SIG-M5 treated with dmso at 0.1 percent for 504 hours (cell line): ENCODE data around the gene RNF151.
A peak's percentile ranks its signal among the peaks of the same experiment; 100 is the strongest.

Experiments used
- DNase-seq: peaks from one replicate; lab custom pipeline; 2025; ENCODE audit not compliant: unreplicated experiment; lab: John Stamatoyannopoulos, UW

RNF151 gene

DNA sequence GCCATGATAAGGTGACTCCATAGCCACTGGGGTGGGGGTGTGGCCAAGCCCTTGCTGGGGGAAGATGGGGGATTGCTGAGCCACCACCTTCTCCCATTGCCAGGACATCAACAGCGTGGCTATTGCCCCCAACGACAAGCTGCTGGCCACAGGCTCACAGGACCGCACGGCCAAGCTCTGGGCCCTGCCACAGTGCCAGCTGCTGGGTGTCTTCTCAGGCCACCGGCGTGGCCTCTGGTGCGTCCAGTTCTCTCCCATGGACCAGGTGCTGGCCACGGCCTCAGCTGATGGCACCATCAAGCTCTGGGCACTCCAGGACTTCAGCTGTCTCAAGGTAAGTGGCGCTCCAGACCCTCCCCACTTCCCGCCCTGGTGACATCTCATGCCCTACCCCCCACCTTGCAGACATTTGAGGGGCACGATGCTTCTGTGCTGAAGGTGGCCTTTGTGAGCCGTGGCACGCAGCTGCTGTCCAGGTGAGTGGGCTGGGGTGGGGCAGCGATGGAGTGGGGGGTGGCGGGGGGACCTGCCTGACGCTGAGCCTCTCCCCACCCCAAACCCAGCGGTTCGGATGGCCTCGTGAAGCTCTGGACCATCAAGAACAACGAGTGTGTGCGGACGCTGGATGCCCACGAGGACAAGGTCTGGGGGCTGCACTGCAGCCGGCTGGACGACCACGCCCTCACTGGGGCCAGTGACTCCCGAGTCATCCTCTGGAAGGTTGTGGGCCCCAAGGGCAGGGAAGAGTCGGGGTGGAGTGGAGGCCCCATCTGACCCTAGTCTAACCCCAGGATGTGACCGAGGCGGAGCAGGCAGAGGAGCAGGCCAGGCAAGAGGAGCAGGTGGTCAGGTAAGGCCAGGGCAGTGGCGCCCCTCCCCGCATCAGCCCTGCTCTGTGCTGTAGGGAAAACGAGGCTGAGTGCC, 10.6 kb downstream of the RNF151 start:
- DNase-seq, result no peak

DNA sequence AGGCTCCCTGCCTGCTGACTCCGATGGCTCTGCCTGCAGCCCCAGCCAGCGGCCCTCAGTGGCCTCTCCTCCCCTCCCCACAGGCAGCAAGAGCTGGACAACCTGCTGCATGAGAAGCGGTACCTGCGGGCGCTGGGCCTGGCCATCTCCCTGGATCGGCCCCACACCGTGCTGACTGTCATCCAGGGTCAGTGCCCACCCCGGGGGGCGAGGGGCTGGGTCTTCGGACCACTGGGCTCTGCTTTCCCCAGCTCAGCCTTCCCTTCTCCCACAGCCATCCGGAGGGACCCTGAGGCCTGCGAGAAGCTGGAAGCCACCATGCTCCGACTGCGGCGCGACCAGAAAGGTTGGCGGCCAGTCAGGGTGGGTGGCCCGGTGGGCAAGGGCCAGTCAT, 11.2 kb downstream of the RNF151 start:
- DNase-seq, result no peak

DNA sequence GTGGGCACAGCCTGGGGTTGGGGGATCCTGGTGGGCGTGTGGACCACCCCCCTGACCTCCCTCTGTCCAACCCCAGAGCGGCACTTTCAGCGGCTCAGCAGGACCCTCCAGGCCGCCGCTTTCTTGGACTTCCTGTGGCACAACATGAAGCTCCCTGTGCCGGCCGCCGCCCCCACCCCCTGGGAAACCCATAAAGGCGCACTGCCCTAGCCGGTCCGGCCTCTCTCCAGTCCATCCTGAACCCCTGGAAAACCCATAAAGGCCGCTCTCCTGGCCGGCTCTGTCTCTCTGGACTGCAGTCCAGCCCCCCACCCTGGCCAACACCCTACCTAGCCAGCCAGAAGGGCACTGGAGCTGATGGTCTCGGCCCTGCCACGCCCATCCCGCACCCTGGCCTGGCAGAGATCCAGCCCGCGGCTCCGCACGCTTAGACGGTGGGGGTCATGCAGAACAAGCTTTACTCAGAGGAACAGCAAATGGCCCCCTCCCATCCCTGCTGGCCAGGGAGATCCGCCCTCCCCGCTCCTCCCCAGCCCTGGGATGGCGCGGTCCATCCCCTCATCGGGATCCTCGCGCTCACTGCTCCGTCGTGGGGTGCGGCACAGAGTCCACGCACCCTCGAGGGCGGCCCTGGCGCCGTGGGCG, 11.9 kb downstream of the RNF151 start:
- DNase-seq, result no peak

DNA sequence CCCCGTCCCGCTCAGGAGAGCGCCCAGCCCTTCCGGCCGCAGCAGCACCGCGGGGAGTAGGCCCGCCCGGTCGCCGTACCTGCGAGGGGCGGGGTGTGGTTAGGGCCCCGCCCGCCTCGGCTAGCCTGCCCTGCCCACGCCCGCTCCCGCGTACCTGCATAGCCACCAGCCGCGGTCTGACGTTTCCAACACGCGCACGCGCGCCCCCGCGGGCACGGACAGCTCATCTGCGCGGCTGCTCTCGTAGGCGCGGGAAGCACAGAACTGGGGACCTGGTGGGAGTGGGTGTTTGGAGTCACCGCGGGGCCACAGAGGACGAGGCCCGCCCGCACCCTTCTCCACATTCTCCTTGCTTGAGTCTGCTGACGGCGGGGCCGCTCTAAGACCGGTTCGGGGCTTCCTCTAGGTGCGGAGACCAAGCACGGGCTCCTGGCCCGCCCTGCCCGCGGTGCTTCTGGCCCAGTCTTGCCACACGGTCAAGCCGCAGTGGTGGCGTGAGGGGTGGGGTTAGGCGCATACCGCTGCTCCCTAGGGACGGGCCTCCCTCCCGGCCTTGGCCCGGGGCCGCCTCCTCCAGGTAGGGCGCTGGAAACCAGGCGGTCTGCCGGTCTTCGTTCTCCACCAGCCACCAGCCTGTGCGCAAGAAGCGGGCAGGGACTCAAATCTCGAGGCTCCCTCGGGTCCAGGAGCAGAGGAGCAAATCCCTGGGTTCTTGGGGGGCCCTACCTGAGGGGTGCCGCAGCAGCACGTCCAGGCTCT, 12.8 kb downstream of the RNF151 start:
- DNase-seq, result no peak

DNA sequence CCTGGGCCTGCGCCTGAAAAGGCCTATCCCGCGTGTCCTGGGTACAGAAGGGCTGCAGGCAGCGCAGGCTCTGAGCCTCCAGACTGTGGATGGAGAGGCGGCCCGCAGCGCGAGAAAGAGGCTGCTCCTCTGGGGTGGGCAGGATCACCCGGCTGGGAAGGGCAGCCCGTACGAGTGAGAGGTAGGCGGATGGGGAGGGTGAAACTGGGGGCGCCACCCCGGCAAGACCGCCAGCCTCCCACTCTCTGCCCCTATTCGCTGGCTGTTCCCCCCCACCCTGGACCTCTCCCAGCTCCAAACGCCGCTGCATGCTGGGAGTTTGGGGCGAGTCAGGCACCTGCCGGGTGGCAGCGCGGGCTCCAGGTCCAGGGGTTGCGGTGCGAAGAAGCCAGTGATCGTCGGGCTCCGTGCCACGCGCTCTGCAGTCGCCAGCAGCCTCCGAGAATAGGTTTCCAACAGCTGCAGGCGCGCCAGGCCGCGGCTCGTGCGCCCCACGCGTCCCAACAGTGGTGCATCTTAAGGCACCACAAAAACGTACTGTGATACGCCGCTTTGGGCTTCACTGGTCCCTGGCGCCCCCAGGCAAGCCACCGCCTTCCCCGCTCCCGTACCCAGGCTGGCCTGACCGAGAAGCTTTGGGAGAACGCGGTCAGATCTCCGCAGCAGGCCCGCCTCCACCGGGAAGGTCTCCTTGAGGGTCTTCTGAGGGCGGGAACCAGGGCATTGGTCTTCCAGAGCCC, 13.5 kb downstream of the RNF151 start:
- no peak for DNase-seq

DNA sequence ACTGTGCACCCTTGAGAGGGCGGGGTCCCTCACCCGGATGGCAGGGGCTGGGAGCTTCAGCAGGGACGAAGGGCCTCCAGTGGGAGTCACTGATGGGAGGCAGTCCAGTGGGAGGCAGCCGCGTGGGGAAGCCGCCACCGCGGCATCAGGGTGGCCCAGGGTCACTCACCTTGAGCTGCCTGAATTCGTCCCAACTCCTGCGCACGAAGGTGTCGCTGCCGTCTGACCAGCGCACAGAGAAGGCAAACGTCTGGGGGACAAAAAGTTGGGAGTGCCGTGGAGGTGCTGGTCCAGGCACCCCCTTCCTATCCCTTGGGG, 14.1 kb downstream of the RNF151 start:
- DNase-seq, result no peak

DNA sequence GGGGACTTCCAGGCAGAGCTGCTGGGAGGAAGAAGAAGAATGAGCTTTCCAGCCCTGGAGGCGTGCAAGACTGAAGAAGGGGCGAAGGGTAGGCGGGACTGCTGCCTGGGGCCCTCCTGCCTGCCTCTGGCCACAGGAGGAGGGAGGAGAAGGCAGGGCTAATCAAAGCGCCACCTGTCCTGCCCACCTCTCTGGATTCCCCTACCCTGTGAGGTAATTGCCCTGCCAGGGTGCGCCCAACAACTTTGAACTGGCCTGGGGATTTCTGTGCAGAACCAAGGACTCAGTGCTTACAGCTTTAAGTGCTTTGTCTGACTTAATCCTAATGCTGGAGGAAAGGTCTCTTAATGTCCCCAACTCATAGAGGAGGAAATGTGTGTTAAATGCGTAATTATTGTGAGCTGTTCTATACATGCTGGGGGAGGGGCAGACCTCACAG, 14.8 kb downstream of the RNF151 start, which contains the start of gene NOXO1:
Gene NOXO1 (minus strand): TSS at position 72 of the 439 bp plus-strand sequence. CDS start 290 bp downstream, outside the sequence.
- DNase-seq, result no peak

DNA sequence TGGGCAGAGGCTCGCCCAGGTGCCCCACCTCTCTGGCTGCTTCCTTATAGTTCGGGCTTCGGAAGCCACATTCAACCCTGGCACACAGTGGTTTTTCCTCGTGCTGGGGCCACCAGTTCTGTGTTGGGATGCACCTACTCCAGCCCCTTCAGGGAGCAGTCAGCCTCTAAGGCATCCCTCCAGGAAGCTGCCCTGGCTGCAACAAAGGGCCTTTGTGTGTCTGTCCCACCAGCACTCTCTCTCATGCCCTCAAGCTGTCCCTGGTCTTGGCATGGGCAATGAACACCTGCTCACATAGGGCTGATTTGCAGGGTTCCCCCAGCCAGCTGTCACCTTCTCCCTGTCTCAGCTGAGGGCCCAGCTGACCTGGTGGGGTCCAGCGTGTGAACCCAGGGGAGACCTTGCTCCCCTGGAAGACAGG, 15.4 kb downstream of the RNF151 start:
- DNase-seq, result no peak

DNA sequence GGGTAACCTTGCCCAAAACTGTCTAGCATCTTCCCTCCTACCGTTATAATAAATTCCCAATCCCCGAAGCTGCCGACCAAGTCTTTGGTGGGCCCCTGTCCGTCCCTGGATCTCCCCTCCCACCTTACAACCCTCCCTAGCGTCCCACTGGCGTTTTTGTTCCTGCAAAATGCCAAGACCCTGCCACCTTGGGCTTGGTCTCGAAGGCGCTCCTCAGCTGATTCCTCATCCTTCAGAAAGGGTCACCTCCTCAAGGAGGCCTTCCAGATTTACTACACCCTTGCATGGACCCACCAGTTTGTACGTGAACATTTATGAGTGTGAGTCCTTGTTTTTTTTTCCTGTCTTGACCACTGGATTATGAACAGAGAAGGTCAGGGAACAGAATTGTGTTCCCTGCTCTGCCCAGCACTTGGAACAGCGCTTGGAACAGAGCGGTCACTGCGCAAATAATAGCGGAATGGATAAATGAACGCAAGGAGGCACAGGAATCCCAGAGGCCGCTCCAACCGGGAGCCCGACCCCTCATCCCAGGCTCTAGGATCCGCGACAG, 16.4 kb downstream of the RNF151 start:
- DNase-seq, result no peak

DNA sequence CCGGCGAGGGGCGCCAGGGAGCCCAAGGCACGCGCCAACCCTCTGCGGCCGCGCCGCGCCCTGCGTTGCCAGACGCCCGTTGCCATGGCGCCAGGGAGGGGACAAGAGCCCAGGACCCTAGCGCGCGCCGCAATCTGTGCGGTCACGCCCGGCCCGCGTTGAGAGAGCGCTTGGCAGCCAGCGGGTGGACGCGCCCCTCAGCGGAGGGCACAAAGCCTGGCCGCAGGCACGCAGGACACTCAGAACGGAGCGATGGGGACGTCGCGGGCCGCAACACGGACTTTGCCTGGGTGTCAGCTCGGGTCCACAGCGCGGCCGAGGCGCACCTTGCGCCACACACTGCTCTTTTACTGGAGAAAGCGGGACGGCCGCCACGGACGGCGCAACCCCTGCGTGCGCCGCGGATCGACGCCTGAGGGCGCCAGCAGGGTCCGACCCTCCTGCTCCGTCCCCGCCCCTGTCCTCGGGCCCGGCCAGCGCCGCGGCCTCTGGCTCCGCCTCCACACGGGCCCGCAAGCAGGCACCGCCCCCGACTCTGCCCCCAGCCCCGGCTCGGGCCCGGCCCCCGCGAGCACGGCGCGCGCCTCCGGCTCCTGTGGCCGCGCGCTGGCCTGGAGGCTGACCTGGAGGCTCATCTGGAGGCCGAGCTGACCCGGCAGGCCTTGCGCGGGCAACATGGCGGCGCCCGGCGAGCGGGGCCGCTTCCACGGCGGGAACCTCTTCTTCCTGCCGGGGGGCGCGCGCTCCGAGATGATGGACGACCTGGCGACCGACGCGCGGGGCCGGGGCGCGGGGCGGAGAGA, 17.1 kb downstream of the RNF151 start, which contains the start of gene GFER:
Gene GFER (plus strand): TSS at position 650 of the 803 bp plus-strand sequence. CDS start 26 bp downstream, at position 676.
- peak; percentile 71 for DNase-seq

DNA sequence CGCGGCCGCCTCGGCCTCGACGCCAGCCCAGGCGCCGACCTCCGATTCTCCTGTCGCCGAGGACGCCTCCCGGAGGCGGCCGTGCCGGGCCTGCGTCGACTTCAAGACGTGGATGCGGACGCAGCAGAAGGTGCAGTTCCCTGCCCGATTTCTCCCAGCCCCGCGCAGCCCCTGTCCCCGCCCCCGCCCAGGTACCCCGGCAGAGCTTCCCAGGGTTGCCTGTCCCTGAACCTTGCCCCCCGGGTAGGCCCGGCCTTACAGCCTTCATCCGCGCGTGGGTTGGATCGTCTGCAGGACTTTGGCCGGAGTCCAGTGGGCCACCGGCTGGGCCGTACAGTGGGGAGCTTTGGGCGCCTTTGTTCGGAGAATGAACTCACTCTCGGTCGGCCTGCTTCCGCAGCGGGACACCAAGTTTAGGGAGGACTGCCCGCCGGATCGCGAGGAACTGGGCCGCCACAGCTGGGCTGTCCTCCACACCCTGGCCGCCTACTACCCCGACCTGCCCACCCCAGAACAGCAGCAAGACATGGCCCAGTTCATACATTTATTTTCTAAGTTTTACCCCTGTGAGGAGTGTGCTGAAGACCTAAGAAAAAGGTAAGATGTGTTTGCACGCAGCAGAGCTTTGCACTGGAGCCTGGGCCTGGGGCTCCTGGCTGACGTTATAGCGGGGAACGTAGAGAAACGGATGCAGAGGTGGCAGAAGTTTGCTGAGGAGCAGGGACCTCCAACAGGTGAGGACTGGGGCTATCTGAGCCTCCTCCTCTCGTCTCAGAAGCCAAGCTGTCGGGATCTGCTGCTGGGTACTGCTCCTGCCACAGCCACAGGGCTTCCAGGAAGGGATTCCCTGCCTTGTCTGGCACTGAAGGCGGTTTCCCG, 17.9 kb downstream of the RNF151 start:
- no peak for DNase-seq

DNA sequence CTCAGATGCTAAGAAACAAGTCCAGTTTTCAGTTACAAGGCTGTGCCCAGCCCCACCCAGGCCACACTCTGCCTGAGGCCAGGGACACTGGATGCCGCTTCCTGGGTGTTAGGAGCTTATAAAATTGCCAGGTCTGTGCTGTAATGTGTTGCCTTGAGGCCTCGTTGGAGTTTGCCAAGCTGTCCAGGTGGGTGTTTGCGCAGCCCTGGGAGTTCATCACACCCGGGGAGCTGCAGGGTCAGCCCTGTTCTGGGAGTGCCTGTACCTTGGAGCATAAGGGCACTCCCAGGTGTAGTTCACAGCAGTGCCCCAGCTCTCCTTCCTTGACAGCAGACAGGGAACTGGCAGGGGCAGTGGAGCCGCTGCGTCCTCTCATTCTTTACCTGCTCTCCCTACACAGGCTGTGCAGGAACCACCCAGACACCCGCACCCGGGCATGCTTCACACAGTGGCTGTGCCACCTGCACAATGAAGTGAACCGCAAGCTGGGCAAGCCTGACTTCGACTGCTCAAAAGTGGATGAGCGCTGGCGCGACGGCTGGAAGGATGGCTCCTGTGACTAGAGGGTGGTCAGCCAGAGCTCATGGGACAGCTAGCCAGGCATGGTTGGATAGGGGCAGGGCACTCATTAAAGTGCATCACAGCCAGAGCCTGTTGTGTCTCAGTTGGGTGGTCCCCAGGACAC, 19.0 kb downstream of the RNF151 start:
- no peak for DNase-seq

DNA sequence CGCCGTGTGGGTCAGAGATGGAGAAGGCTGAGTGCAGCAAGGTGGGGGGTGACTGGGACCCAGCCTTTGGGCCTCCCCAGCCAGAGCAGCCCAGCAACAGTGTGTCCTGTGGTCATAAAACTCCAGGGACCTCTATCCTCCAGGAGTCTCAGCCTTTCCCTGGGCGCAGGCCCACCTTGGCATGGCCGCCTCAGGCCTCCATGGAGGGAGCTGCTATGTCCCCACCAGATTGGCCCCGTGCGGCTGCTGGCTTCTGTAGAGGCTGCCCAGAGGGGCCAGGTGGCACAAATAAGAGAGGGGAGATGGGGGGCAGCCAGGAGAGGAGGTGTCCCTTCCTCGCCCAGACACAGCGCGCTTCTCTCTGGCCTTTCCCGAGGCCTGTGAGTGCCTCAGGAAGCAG, 20.5 kb downstream of the RNF151 start:
- DNase-seq, result no peak

DNA sequence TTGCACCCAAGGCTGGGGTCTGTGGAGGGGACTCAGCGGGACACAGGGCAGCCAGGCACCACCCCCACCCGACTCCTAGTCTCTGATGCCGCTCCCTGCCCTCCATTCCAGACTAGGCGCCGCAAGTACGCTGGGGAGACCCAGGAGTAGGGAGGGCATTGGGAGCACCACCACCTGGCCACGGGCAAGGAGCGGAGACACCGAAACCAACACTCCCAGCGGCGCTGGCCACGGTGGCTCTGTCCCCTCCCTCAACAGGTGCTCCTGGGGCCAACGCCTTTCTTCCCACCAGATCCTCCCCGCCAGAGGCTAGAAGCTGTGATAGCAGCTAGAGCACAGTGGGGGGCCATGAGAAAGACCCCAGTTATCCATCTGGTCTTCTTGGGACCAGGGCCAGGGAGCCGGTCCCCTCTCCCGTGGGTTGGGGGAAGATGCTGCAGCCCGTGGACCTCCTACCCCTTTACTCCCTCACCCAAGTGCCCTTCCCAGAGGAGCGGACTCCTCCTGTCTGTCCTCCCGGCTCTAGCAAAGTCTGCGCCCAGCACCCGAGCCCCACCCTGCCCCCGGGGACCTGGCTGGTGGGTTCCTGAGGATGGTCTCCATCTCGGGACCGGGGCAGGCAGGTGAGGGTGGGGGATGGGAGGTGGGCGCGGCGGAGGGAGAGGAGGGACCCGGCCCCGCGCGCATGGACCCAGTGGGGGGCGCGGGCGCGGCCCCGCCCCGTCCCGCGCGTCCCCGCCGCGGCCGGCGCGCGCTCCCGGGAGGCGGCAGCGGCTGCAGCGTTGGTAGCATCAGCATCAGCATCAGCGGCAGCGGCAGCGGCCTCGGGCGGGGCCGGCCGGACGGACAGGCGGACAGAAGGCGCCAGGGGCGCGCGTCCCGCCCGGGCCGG, 22.8 kb downstream of the RNF151 start, which contains the start of gene SYNGR3:
Gene SYNGR3 (plus strand): TSS at position 762 of the 892 bp plus-strand sequence. CDS start 133 bp downstream, outside the sequence.
- no peak for DNase-seq

DNA sequence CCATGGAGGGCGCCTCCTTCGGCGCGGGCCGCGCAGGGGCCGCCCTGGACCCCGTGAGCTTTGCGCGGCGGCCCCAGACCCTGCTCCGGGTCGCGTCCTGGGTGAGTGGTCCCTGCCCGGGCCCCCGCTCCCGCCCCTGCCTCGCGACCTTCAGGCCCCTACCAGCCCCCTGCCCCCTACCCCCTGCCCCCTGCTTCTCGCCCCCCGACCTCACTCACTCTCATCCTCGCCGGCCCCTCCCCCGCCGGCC, 23.4 kb downstream of the RNF151 start:
- DNase-seq, result no peak

DNA sequence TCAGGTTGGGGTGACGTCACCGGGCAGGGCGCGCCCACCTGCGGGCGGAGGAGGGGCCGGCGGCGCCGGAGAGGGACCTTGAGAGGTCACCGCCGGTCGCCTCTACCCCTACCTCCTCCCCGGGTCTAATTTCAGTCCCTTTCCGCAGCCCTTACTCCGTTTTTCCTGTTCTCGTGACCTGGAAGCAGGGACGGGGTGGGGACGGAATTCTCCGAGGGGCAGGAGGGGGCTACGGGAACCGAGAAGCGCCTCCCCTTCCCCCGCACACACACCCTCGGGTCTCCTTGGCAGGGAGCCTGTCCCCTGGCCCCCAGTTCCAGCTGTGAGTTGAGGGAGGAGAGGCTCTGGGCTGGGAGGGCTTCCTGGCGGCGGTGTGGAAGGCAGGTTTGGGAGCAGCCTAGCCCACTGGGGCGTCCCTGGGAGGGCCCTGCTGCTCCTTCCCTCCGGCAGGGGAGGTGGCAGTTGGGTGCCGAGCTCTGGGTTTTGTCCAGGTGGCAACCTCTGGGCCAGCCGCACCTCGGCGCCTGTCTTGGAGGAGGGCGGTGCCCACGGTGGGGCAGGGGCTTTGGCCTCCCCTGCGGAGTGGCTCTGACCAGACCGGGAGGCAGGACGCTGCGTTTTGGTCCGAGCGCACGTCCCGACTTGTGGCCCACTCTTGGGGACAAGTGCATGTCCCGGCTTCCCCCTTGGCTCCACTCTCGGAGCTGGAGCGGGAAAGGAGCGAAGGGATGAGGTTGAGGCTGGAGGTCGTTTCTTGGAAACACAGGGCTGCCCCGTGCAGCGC, 23.9 kb downstream of the RNF151 start:
- DNase-seq, result no peak
